Pancreas (tissue), 8 donors: ENCODE data around the gene FASTK. TPM values are rescaled to one million over a fixed set of nuclear protein-coding genes. Genes with fewer than 3 reads are reported as not detected.

Experiments
- polyA plus RNA-seq, 2 donors: library from polyadenylated mRNA; stranded (reverse); fragments of 200-250 nt; gene quantifications; one replicate each; pipeline ENCODE4 v1.2.3, GENCODE V29; 2013
- total RNA-seq, 6 donors: library from RNA; stranded (reverse); fragmentation: NEBNext Ultra II Directional in 4 of 6; extraction: Animal tissue kit (Norgen Biotek cat#: 25700) in 4 of 6; gene quantifications; one replicate each; pipeline versions ENCODE4 v1.2.1 to v1.2.4, GENCODE V29; 2021 to 2023
- donor health status: healthy with polysubstance abuse.
- donor health status: DM: no; HTN: no; CAD: no; lungs with moderate emphysema.
- donor health status: DM: no; HTN: no; CAD: no.
- donor health status: Bipolar disorder and iron deficiency.
- donor health status: DM: yes; HTN: yes; CAD: no.
- donor health status: DM: no; HTN: no; CAD: no.
- donor health status: DM: no; HTN: no; CAD: no.
- donor health status: DM: yes; HTN: yes; CAD: no.

The FASTK gene
- total and polyA plus RNA-seq, 8 donors = 23.5 to 265 (median 40.0) TPM

Other genes starting within 250 kb of the FASTK start
- gene AOC1, start 228.3 kb downstream of the FASTK start, total RNA-seq = 1 to 10 TPM in 1 of 6 donors, under 1 TPM in 5; 0.12 to 7.1 (median 0.46) TPM
- gene AOC1, start 228.3 kb downstream of the FASTK start, polyA plus RNA-seq = under 1 TPM; 0.21 to 0.30 TPM
- 1 to 10 TPM; 1.4 to 4.4 (median 3.0) TPM for gene KCNH2, start 102.5 kb downstream of the FASTK start, total RNA-seq
- gene KCNH2, start 102.5 kb downstream of the FASTK start, polyA plus RNA-seq = 10 to 100 TPM in 1 of 2 donors, 1 to 10 TPM in 1; 7.4 to 27.9 TPM
- gene NOS3, start 89.8 kb downstream of the FASTK start, total RNA-seq = 1 to 10 TPM; 1.0 to 5.1 (median 3.1) TPM
- gene NOS3, start 89.8 kb downstream of the FASTK start, polyA plus RNA-seq = 10 to 100 TPM in 1 of 2 donors, 1 to 10 TPM in 1; 6.0 to 12.5 TPM
- gene ATG9B, start 56.3 kb downstream of the FASTK start, total RNA-seq = under 1 TPM in 5 of 6 donors, not detected in 1; 0.06 to 0.46 (median 0.20) TPM
- gene ATG9B, start 56.3 kb downstream of the FASTK start, polyA plus RNA-seq = 1 to 10 TPM in 1 of 2 donors, under 1 TPM in 1; 0.72 to 1.5 TPM
- gene ABCB8, start 52.4 kb downstream of the FASTK start, total RNA-seq = 10 to 100 TPM in 3 of 6 donors, 1 to 10 TPM in 3; 6.1 to 18.5 (median 10.1) TPM
- gene ABCB8, start 52.4 kb downstream of the FASTK start, polyA plus RNA-seq = 10 to 100 TPM; 23.6 to 29.0 TPM
- 1 to 10 TPM in 1 of 6 donors, under 1 TPM in 5; 0.47 to 2.1 (median 0.71) TPM for gene ASIC3, start 32.3 kb downstream of the FASTK start, total RNA-seq
- 1 to 10 TPM; 7.0 to 8.7 TPM for gene ASIC3, start 32.3 kb downstream of the FASTK start, polyA plus RNA-seq
- 1 to 10 TPM; 3.7 to 7.0 (median 4.8) TPM for gene CDK5, start 22.9 kb downstream of the FASTK start, total RNA-seq
- gene CDK5, start 22.9 kb downstream of the FASTK start, polyA plus RNA-seq = 1 to 10 TPM; 4.6 to 7.8 TPM
- 100 to 1,000 TPM in 1 of 6 donors, 10 to 100 TPM in 5; 69.2 to 117 (median 85.5) TPM for gene SLC4A2, start 21.2 kb downstream of the FASTK start, total RNA-seq
- 100 to 1,000 TPM; 188 to 211 TPM for gene SLC4A2, start 21.2 kb downstream of the FASTK start, polyA plus RNA-seq
- 10 to 100 TPM; 34.5 to 49.8 (median 39.3) TPM for gene TMUB1, start 2.7 kb upstream of the FASTK start, total RNA-seq
- gene TMUB1, start 2.7 kb upstream of the FASTK start, polyA plus RNA-seq = 100 to 1,000 TPM in 1 of 2 donors, 10 to 100 TPM in 1; 52.8 to 103 TPM
- gene AGAP3, start 5.7 kb upstream of the FASTK start, total RNA-seq = 10 to 100 TPM; 41.5 to 81.0 (median 54.7) TPM
- gene AGAP3, start 5.7 kb upstream of the FASTK start, polyA plus RNA-seq = 10 to 100 TPM; 89.8 to 93.9 TPM
- gene GBX1, start 86.9 kb upstream of the FASTK start, total RNA-seq = not detected
- gene GBX1, start 86.9 kb upstream of the FASTK start, polyA plus RNA-seq = not detected
- not detected for gene ASB10, start 106.4 kb upstream of the FASTK start, total RNA-seq
- gene ASB10, start 106.4 kb upstream of the FASTK start, polyA plus RNA-seq = not detected
- not detected for gene H2BK1, start 129.7 kb upstream of the FASTK start, total RNA-seq
- not detected for gene H2BK1, start 129.7 kb upstream of the FASTK start, polyA plus RNA-seq
- 10 to 100 TPM in 4 of 6 donors, 1 to 10 TPM in 2; 7.1 to 13.6 (median 11.9) TPM for gene ABCF2, start 146.4 kb upstream of the FASTK start, total RNA-seq
- gene ABCF2, start 146.4 kb upstream of the FASTK start, polyA plus RNA-seq = 10 to 100 TPM in 1 of 2 donors, 1 to 10 TPM in 1; 9.7 to 10.9 TPM
- 10 to 100 TPM; 12.8 to 27.9 (median 18.9) TPM for gene CHPF2, start 151.7 kb upstream of the FASTK start, total RNA-seq
- 10 to 100 TPM; 35.3 to 38.6 TPM for gene CHPF2, start 151.7 kb upstream of the FASTK start, polyA plus RNA-seq
- 10 to 100 TPM; 13.0 to 30.8 (median 15.3) TPM for gene SMARCD3, start 167.9 kb upstream of the FASTK start, total RNA-seq
- 10 to 100 TPM; 46.6 to 69.9 TPM for gene SMARCD3, start 167.9 kb upstream of the FASTK start, polyA plus RNA-seq